Tibial nerve (tissue), 3 donors: ENCODE measurements around the gene CCDC171.

ENCODE experiments used
- POLR2A ChIP-seq, 2 donors: fragments of 450-650 bp; IDR thresholded peaks; one replicate each; pipeline ENCODE4 v1.6.1; 2017; ENCODE audit warnings: antibody characterized with exemption in 2 of 2, mild to moderate bottlenecking in 2 of 2, moderate library complexity in 2 of 2
- TF ChIP-seq, protein P1 (sequence below), 5 experiments: fragments of 200-600 bp in 3 of 5; fragments of 450-650 bp in 2 of 5; sonication (generic) in 3 of 5; IDR thresholded peaks; one replicate each; pipeline ENCODE4 v1.5.1; 2016 to 2019; ENCODE audit warnings: antibody characterized with exemption in 5 of 5, mild to moderate bottlenecking in 3 of 5, moderate library complexity in 2 of 5

GRCh38 chr9:15519831-15520230 is 33.0 kb upstream of the CCDC171 start:
- TF ChIP-seq, protein P1, sequence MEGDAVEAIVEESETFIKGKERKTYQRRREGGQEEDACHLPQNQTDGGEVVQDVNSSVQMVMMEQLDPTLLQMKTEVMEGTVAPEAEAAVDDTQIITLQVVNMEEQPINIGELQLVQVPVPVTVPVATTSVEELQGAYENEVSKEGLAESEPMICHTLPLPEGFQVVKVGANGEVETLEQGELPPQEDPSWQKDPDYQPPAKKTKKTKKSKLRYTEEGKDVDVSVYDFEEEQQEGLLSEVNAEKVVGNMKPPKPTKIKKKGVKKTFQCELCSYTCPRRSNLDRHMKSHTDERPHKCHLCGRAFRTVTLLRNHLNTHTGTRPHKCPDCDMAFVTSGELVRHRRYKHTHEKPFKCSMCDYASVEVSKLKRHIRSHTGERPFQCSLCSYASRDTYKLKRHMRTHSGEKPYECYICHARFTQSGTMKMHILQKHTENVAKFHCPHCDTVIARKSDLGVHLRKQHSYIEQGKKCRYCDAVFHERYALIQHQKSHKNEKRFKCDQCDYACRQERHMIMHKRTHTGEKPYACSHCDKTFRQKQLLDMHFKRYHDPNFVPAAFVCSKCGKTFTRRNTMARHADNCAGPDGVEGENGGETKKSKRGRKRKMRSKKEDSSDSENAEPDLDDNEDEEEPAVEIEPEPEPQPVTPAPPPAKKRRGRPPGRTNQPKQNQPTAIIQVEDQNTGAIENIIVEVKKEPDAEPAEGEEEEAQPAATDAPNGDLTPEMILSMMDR (IDR thresholded peaks at IDR 0.05), result no peak
- no peak for TF ChIP-seq POLR2A (IDR thresholded peaks at IDR 0.05)
